HG03432 (cell line): ENCODE results near the gene CAMK2N2.
A peak's percentile ranks its signal among the peaks of the same experiment; 100 is the strongest.

Source experiments
- ATAC-seq: cut with Tn5 transposase; IDR thresholded peaks from one replicate; pipeline ENCODE4 v1.9.1; 2021; ENCODE audit warnings: mild to moderate bottlenecking, moderate library complexity; ENCODE audit not compliant: unreplicated experiment

Gene CAMK2N2

GRCh38 chr3:184228376-184229137 is 32.8 kb downstream of the CAMK2N2 start:
- ATAC-seq = no peak

GRCh38 chr3:184227481-184227935 is 33.8 kb downstream of the CAMK2N2 start:
- peak; percentile 37 for ATAC-seq

GRCh38 chr3:184223946-184224345 is 37.4 kb downstream of the CAMK2N2 start:
- ATAC-seq = no peak

- ATAC-seq = no peak
Observed at GRCh38 chr3:184222521-184222920, 38.8 kb downstream of the CAMK2N2 start.

GRCh38 chr3:184218814-184219213 is 42.5 kb downstream of the CAMK2N2 start:
- no peak for ATAC-seq

- no peak for ATAC-seq
Observed at GRCh38 chr3:184211718-184212117, 49.6 kb downstream of the CAMK2N2 start.

- no peak for ATAC-seq
Observed at GRCh38 chr3:184211297-184211696, 50.1 kb downstream of the CAMK2N2 start.
